Activated naive CD8-positive, alpha-beta T cell treated with anti-CD3 and anti-CD28 coated beads for 36 hours (primary cell): ENCODE measurements around the gene BRICD5. TPM values are rescaled to one million over a fixed set of nuclear protein-coding genes. Genes with fewer than 3 reads are reported as not detected.
A peak's percentile ranks its signal among the peaks of the same experiment; 100 is the strongest.

Experiments used
- DNase-seq: peaks from one replicate; pipeline ENCODE4 v3.0.0; 2021
- H3K27ac Mint-ChIP-seq: one replicate; pipeline ENCODE4 v1.8.0; 2022; ENCODE audit warnings: mild to moderate bottlenecking, moderate library complexity, mixed read lengths
- H3K27me3 Mint-ChIP-seq: one replicate; pipeline ENCODE4 v1.8.0; 2022; ENCODE audit warnings: mild to moderate bottlenecking, mixed read lengths
- H3K36me3 Mint-ChIP-seq: one replicate; pipeline ENCODE4 v1.8.0; 2021; ENCODE audit warnings: mild to moderate bottlenecking, mixed read lengths
- H3K4me1 Mint-ChIP-seq: one replicate; pipeline ENCODE4 v1.8.0; 2021; ENCODE audit warnings: mixed read lengths
- H3K4me3 Mint-ChIP-seq: one replicate; pipeline ENCODE4 v1.8.0; 2022; ENCODE audit warnings: mild to moderate bottlenecking, moderate library complexity, mixed read lengths
- H3K9me3 Mint-ChIP-seq: one replicate; pipeline ENCODE4 v1.8.0; 2022; ENCODE audit warnings: mixed read lengths
- total RNA-seq, 2 experiments: library from RNA; stranded (reverse); gene quantifications; one replicate each; pipeline ENCODE4 v1.2.3, GENCODE V29; 2021

Gene BRICD5
- total RNA-seq, 2 experiments from 2014 or later = 2.3 to 6.4 TPM

- Mint-ChIP-seq H3K4me3 (no peak overlapping the region), H3K36me3 (no peaks in the 10 kb centered on the region), H3K27me3 (no peaks in the 10 kb centered on the region), H3K4me1 (no peaks in the 10 kb centered on the region), H3K9me3 (no peaks in the 10 kb centered on the region), H3K27ac (no peak overlapping the region)
- no peak for DNase-seq
Measured at GRCh38 chr16:2188395-2188794, 22.3 kb downstream of the BRICD5 start.

- Mint-ChIP-seq H3K9me3 (no peaks in the 10 kb centered on the region), H3K27me3 (no peaks in the 10 kb centered on the region), H3K36me3 (no peaks in the 10 kb centered on the region), H3K27ac (no peak overlapping the region), H3K4me3 (no peak overlapping the region), H3K4me1 (no peaks in the 10 kb centered on the region)
- no peak for DNase-seq
Measured at GRCh38 chr16:2187212-2187611, 23.5 kb downstream of the BRICD5 start.

GRCh38 chr16:2186505-2186904, 24.2 kb downstream of the BRICD5 start:
- Mint-ChIP-seq H3K27ac (no peak overlapping the region), H3K4me3 (no peak overlapping the region), H3K36me3 (no peaks in the 10 kb centered on the region), H3K9me3 (no peaks in the 10 kb centered on the region), H3K4me1 (no peaks in the 10 kb centered on the region), H3K27me3 (no peaks in the 10 kb centered on the region)
- DNase-seq = no peak

GRCh38 chr16:2186064-2186463, 24.6 kb downstream of the BRICD5 start:
- H3K36me3 Mint-ChIP-seq = no peaks in the 10 kb centered on the region
- no peak overlapping the region for H3K27ac Mint-ChIP-seq

GRCh38 chr16:2184962-2185361, 25.7 kb downstream of the BRICD5 start:
- no peak for DNase-seq
- Mint-ChIP-seq H3K4me3 (no peak overlapping the region), H3K27ac (no peak overlapping the region), H3K9me3 (no peaks in the 10 kb centered on the region), H3K27me3 (no peaks in the 10 kb centered on the region), H3K36me3 (no peaks in the 10 kb centered on the region), H3K4me1 (no peaks in the 10 kb centered on the region)

More at GRCh38 chr16:2186064-2186463, 24.6 kb downstream of the BRICD5 start:
- H3K4me1 Mint-ChIP-seq = no peaks in the 10 kb centered on the region
- H3K9me3 Mint-ChIP-seq = no peaks in the 10 kb centered on the region
- H3K27me3 Mint-ChIP-seq = no peaks in the 10 kb centered on the region
- no peak for DNase-seq
- no peak overlapping the region for H3K4me3 Mint-ChIP-seq

- Mint-ChIP-seq H3K27me3 (no peaks in the 10 kb centered on the region), H3K36me3 (no peaks in the 10 kb centered on the region), H3K4me3 (no peak overlapping the region), H3K9me3 (no peaks in the 10 kb centered on the region), H3K4me1 (no peaks in the 10 kb centered on the region), H3K27ac (no peak overlapping the region)
- DNase-seq = no peak
Measured at GRCh38 chr16:2184346-2184745, 26.3 kb downstream of the BRICD5 start.

GRCh38 chr16:2183671-2184070, 27.0 kb downstream of the BRICD5 start:
- Mint-ChIP-seq H3K36me3 (no peaks in the 10 kb centered on the region), H3K27ac (no peak overlapping the region), H3K4me1 (no peaks in the 10 kb centered on the region), H3K4me3 (no peak overlapping the region), H3K27me3 (no peaks in the 10 kb centered on the region), H3K9me3 (no peaks in the 10 kb centered on the region)
- DNase-seq = no peak

GRCh38 chr16:2181952-2182351, 28.7 kb downstream of the BRICD5 start:
- Mint-ChIP-seq H3K27me3 (no peaks in the 10 kb centered on the region), H3K4me1 (no peaks in the 10 kb centered on the region), H3K27ac (no peak overlapping the region), H3K9me3 (no peaks in the 10 kb centered on the region), H3K4me3 (no peak overlapping the region), H3K36me3 (peaks cover 4% of the 10 kb centered on the region)
- no peak for DNase-seq

GRCh38 chr16:2180962-2181923, 29.4 kb downstream of the BRICD5 start:
- Mint-ChIP-seq H3K27ac (no peak overlapping the region), H3K36me3 (peaks cover 4% of the 10 kb centered on the region), H3K9me3 (no peaks in the 10 kb centered on the region), H3K4me1 (no peaks in the 10 kb centered on the region), H3K4me3 (no peak overlapping the region), H3K27me3 (no peaks in the 10 kb centered on the region)
- DNase-seq = no peak

- no peak for DNase-seq
- Mint-ChIP-seq H3K27ac (no peak overlapping the region), H3K27me3 (no peaks in the 10 kb centered on the region), H3K9me3 (no peaks in the 10 kb centered on the region), H3K4me3 (no peak overlapping the region), H3K4me1 (no peaks in the 10 kb centered on the region), H3K36me3 (peaks cover 4% of the 10 kb centered on the region)
Measured at GRCh38 chr16:2180461-2180860, 30.2 kb downstream of the BRICD5 start.

- no peak for DNase-seq
- Mint-ChIP-seq H3K9me3 (no peaks in the 10 kb centered on the region), H3K36me3 (peaks cover 4% of the 10 kb centered on the region), H3K27me3 (no peaks in the 10 kb centered on the region), H3K4me1 (no peaks in the 10 kb centered on the region), H3K4me3 (no peak overlapping the region), H3K27ac (no peak overlapping the region)
Measured at GRCh38 chr16:2179576-2179975, 31.1 kb downstream of the BRICD5 start.

GRCh38 chr16:2179107-2179501, 31.6 kb downstream of the BRICD5 start:
- no peak for DNase-seq
- H3K36me3 Mint-ChIP-seq = peaks cover 4% of the 10 kb centered on the region
- H3K9me3 Mint-ChIP-seq = no peaks in the 10 kb centered on the region
- no peak overlapping the region for H3K4me3 Mint-ChIP-seq
- H3K4me1 Mint-ChIP-seq = no peaks in the 10 kb centered on the region
- H3K27me3 Mint-ChIP-seq = no peaks in the 10 kb centered on the region
- no peak overlapping the region for H3K27ac Mint-ChIP-seq

GRCh38 chr16:2178321-2179106, 32.1 kb downstream of the BRICD5 start:
- Mint-ChIP-seq H3K27ac (no peak overlapping the region), H3K27me3 (no peaks in the 10 kb centered on the region), H3K9me3 (no peaks in the 10 kb centered on the region), H3K4me3 (no peak overlapping the region), H3K36me3 (peaks cover 6% of the 10 kb centered on the region), H3K4me1 (no peaks in the 10 kb centered on the region)
- peak; percentile 51 for DNase-seq

- H3K9me3 Mint-ChIP-seq = no peaks in the 10 kb centered on the region
- H3K4me3 Mint-ChIP-seq = no peak overlapping the region
- DNase-seq = no peak
- no peaks in the 10 kb centered on the region for H3K4me1 Mint-ChIP-seq
- no peak overlapping the region for H3K27ac Mint-ChIP-seq
- no peaks in the 10 kb centered on the region for H3K27me3 Mint-ChIP-seq
- H3K36me3 Mint-ChIP-seq = peaks cover 11% of the 10 kb centered on the region
Measured at GRCh38 chr16:2177561-2177960, 33.1 kb downstream of the BRICD5 start.

- Mint-ChIP-seq H3K4me3 (no peak overlapping the region), H3K9me3 (no peaks in the 10 kb centered on the region), H3K27me3 (no peaks in the 10 kb centered on the region), H3K27ac (no peak overlapping the region), H3K36me3 (peaks cover 11% of the 10 kb centered on the region), H3K4me1 (no peaks in the 10 kb centered on the region)
- DNase-seq = no peak
Measured at GRCh38 chr16:2177101-2177500, 33.6 kb downstream of the BRICD5 start.
